NCI-H187 treated with DMSO at 0.1 percent for 48 hours (cell line): ENCODE measurements around the gene ANKRD11.

Experiments used
- DNase-seq: peaks from one replicate; lab custom pipeline; 2025; lab: John Stamatoyannopoulos, UW

Gene ANKRD11

DNA sequence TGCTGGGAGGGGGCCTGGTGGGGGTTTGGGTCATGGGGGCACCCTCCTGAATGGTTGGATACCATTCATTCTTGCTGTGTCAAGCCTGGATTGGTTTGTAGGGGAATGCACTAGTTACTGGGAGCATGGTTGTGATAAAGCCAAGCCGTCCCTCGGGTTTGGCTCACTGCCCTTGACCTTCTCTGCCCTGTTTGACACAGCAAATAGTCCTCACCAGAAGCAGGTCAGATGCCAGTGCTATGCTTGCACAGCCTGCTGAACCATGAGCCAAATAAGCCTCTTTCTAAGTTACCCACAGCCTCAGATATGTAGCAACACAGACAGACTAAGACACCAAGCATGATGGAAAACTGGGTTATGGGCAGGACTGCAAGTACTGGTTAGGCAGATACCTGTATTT is 258.3 kb downstream of the ANKRD11 start:
- DNase-seq: no peak

DNA sequence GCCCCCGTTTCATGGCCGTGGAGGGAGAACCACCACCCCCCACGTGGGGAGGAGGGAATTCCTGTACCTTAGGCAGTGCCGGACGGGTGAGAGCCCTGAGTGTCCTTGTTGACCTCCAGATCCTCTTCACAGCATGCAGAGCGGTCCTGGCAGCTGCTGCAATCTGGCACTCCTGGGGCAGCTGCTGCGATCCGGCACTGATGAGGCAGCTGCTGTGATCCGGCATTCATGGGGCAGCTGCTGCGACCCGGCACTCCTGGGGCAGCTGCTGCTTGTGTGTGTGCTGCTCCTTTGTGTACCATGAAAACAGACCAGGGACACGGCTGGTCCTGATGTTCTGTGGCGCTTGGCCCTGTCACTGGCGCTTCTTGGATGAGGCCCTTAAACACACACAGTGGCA is 260.1 kb downstream of the ANKRD11 start:
- DNase-seq: no peak

DNA sequence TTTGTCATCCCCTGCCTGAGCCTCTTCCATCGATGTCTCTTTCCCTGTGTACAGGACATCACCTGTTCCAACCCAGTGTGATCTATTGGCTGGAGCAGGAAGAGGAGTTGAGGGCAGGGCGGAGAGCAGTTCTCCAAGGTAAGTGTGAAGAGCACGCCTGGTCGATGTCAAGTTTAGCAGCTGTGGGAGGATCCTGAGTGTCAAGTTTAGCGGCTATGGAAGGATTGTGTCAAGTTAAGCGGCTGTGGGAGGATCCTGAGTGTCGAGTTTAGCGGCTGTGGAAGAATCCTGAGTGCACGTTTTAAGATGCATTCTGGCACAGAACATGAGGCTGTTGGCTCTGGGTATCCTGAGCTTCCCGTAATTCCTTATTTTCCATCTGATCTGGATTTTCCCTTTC is 265.7 kb downstream of the ANKRD11 start:
- no peak for DNase-seq

DNA sequence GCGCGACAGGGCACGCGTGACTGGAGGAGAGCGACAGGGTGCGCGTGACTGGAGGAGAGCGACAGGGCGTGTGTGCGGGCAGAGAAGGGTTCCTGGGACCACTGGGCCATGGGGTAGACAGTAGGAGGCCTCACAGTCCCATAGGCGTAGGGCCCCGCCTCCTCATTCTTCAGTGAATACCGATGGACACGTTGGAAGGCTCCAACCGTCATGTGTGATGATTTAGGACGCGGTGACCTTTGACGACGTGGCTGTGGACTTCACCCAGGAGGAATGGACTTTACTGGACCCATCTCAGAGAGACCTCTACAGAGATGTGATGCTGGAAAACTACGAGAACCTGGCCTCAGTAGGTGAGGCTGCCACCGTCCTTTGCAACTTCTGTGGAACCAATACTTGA is 267.4 kb downstream of the ANKRD11 start:
- DNase-seq: no peak

DNA sequence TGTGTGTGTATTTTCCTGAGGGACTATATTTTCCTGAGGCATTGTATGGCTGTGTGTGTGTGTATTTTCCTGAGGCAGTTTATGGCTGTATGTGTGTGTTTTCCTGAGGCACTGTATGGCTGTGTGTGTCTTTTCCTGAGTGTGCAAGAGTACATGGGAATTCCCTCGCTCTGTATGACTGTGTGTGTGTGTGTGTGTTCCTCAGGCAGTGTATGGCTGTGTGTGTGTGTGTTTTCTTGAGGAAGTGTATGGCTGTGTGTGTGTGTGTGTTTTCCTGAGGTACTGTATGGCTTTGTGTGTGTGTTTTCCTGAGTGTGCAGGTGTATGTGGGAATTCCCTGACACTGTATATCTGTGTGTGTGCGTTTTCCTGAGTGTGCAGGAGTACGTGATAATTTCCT is 268.8 kb downstream of the ANKRD11 start:
- DNase-seq: no peak

DNA sequence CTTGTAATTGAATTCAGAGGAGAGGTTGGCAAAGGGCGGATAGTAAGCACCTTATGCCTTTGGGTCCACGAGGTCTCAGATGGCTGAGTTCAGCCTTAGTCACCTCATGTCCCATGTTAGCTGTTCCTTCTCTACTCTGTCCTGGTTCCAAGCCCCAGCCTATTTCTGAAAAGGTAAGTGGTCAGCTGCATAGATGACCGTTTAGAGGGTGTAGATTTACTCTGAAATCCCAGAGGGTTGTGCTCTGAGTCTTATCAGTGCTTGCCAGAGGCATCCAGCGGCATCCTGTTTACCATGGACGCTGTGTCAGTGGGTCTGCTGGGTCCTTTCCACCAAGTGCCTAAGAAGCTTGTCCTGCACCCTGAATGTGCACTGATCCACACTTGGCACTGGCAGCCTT is 271.0 kb downstream of the ANKRD11 start:
- DNase-seq: no peak
